K562 (cell line): ENCODE measurements around the gene PTPN1. TPM values are rescaled to one million over a fixed set of nuclear protein-coding genes. Genes with fewer than 3 reads are reported as not detected.

ENCODE experiments used
- FOXA1 ChIP-seq: fragments of 450-650 bp; IDR thresholded peaks from 2 replicates; pipeline ENCODE4 v1.6.1; 2016; ENCODE audit warnings: mild to moderate bottlenecking, borderline replicate concordance
- IRF2 ChIP-seq: sonication (generic); formaldehyde crosslinking; IDR thresholded peaks from 2 replicates; pipeline ENCODE4 v1.8.1; 2022; ENCODE audit warnings: mild to moderate bottlenecking, missing genetic modification reagents
- PRMT5 ChIP-seq: sonication (generic); formaldehyde crosslinking; IDR thresholded peaks from 2 replicates; pipeline ENCODE4 v1.5.0; 2020; ENCODE audit warnings: missing genetic modification reagents
- RBM14 ChIP-seq: fragments of 200-400 bp; formaldehyde crosslinking; IDR thresholded peaks from 2 replicates; pipeline ENCODE4 v1.6.1; 2018; ENCODE audit warnings: low read depth, mild to moderate bottlenecking, low read length, moderate library complexity, borderline replicate concordance; ENCODE audit not compliant: insufficient read depth
- SMC3 ChIP-seq: conservative IDR thresholded peaks from 2 replicates; pipeline ENCODE4 v1.6.1; 2011; ENCODE audit warnings: low read depth, low read length, improper control_type of control experiment; ENCODE audit not compliant: insufficient read depth
- SRSF9 ChIP-seq: fragments of 200-400 bp; formaldehyde crosslinking; IDR thresholded peaks from 2 replicates; pipeline ENCODE4 v1.6.1; 2017; ENCODE audit warnings: low read depth, low read length, borderline replicate concordance
- STAG1 ChIP-seq: sonication (generic); formaldehyde crosslinking; IDR thresholded peaks from 2 replicates; pipeline ENCODE4 v1.5.0; 2020; ENCODE audit warnings: missing genetic modification reagents, borderline replicate concordance
- TAF15 ChIP-seq: fragments of 200-400 bp; formaldehyde crosslinking; IDR thresholded peaks from 2 replicates; pipeline ENCODE4 v1.6.1; 2017; ENCODE audit warnings: mild to moderate bottlenecking, low read depth, low read length, moderate library complexity
- TOE1 ChIP-seq, 2 experiments: fragments of 450-650 bp in 1 of 2; sonication (generic) in 1 of 2; formaldehyde crosslinking in 1 of 2; IDR thresholded peaks; 2 replicates each; pipeline versions ENCODE4 v1.7.1 to v1.8.0; 2016 to 2022; ENCODE audit warnings: borderline replicate concordance in 2 of 2, mild to moderate bottlenecking in 2 of 2, antibody characterized with exemption in 1 of 2, inconsistent platforms in 1 of 2, low read depth in 1 of 2, missing genetic modification reagents in 1 of 2, moderate library complexity in 1 of 2
- ZBTB49 ChIP-seq: sonication (generic); formaldehyde crosslinking; IDR thresholded peaks from 2 replicates; pipeline ENCODE4 v1.8.0; 2022; ENCODE audit warnings: missing genetic modification reagents, mild to moderate bottlenecking, borderline replicate concordance
- polyA plus RNA-seq, 8 experiments: library from polyadenylated mRNA; depleted of rRNA in 4 of 8; stranded (reverse) in 5 of 8; unstranded in 3 of 8; fragments of >200 nt; fragmentation: Nextera tagmentation in 2 of 8; fragmentation: Illumina TruSeq in 1 of 8; extraction: Ambion mirVana in 2 of 8; extraction: Trizol in 1 of 8; gene quantifications; 2 replicates each; pipeline versions ENCODE4 v1.2.1 to v1.2.3, GENCODE V29; 2011 to 2014; ENCODE audit warnings: inconsistent platforms in 1 of 8, missing spikeins in 1 of 8
- total RNA-seq, 7 experiments: library from RNA; depleted of rRNA in 6 of 7; stranded (reverse); fragments of >200 nt in 6 of 7; fragmentation: Illumina TruSeq in 2 of 7; extraction: Trizol in 2 of 7; gene quantifications; 2 replicates each; pipeline versions ENCODE4 v1.2.1 to v1.2.3, GENCODE V29; 2011 to 2021; ENCODE audit warnings: low replicate concordance in 1 of 7
- TF ChIP-seq, protein P1 (sequence below): fragments of 450-650 bp; IDR thresholded peaks from 2 replicates; pipeline ENCODE4 v1.6.1; 2016; ENCODE audit warnings: low read depth
- TF ChIP-seq, protein P2 (sequence below): sonication (generic); IDR thresholded peaks from 2 replicates; pipeline ENCODE4 v1.6.1; 2016
- TF ChIP-seq, protein P3 (sequence below): sonication (generic); formaldehyde crosslinking; IDR thresholded peaks from 2 replicates; pipeline ENCODE4 v1.8.1; 2023; ENCODE audit warnings: mild to moderate bottlenecking, missing genetic modification reagents

The PTPN1 gene
- total and polyA plus RNA-seq, 9 of the 15 experiments (the other 6 are each of a cell fraction or from before 2014, with no cell fraction given) = 11.0 to 85.3 (median 54.0) TPM

- TF ChIP-seq, protein P1, sequence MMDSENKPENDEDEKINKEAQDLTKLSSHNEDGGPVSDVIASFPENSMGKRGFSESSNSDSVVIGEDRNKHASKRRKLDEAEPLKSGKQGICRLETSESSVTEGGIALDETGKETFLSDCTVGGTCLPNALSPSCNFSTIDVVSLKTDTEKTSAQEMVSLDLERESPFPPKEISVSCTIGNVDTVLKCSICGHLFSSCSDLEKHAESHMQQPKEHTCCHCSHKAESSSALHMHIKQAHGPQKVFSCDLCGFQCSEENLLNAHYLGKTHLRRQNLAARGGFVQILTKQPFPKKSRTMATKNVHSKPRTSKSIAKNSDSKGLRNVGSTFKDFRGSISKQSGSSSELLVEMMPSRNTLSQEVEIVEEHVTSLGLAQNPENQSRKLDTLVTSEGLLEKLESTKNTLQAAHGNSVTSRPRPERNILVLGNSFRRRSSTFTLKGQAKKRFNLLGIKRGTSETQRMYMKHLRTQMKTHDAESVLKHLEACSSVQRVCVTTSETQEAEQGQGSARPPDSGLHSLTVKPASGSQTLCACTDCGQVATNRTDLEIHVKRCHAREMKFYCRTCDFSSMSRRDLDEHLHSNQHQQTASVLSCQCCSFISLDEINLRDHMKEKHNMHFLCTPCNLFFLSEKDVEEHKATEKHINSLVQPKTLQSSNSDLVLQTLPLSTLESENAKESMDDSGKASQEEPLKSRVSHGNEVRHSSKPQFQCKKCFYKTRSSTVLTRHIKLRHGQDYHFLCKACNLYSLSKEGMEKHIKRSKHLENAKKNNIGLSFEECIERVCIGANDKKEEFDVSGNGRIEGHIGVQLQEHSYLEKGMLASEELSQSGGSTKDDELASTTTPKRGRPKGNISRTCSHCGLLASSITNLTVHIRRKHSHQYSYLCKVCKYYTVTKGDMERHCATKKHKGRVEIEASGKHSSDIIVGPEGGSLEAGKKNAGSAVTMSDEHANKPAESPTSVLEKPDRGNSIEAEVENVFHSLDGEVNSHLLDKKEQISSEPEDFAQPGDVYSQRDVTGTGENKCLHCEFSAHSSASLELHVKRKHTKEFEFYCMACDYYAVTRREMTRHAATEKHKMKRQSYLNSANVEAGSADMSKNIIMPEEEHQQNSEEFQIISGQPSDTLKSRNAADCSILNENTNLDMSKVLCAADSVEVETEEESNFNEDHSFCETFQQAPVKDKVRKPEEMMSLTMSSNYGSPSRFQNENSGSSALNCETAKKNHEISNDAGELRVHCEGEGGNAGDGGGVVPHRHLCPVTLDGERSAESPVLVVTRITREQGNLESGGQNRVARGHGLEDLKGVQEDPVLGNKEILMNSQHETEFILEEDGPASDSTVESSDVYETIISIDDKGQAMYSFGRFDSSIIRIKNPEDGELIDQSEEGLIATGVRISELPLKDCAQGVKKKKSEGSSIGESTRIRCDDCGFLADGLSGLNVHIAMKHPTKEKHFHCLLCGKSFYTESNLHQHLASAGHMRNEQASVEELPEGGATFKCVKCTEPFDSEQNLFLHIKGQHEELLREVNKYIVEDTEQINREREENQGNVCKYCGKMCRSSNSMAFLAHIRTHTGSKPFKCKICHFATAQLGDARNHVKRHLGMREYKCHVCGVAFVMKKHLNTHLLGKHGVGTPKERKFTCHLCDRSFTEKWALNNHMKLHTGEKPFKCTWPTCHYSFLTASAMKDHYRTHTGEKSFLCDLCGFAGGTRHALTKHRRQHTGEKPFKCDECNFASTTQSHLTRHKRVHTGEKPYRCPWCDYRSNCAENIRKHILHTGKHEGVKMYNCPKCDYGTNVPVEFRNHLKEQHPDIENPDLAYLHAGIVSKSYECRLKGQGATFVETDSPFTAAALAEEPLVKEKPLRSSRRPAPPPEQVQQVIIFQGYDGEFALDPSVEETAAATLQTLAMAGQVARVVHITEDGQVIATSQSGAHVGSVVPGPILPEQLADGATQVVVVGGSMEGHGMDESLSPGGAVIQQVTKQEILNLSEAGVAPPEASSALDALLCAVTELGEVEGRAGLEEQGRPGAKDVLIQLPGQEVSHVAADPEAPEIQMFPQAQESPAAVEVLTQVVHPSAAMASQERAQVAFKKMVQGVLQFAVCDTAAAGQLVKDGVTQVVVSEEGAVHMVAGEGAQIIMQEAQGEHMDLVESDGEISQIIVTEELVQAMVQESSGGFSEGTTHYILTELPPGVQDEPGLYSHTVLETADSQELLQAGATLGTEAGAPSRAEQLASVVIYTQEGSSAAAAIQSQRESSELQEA = no peak
- TF ChIP-seq TOE1 (IDR thresholded peaks at IDR 0.05; ENCODE audit: borderline replicate concordance) (no peak), TOE1 (CRISPR knock-in tag; IDR thresholded peaks at IDR 0.05; ENCODE audit: borderline replicate concordance, low read depth) (no peak), TAF15 (no peak), SMC3 (no peak), IRF2 (no peak), PRMT5 (CRISPR knock-in tag) (no peak), RBM14 (no peak), STAG1 (no peak), FOXA1 (no peak), SRSF9 (no peak), ZBTB49 (CRISPR knock-in tag) (no peak)
- TF ChIP-seq, protein P2, sequence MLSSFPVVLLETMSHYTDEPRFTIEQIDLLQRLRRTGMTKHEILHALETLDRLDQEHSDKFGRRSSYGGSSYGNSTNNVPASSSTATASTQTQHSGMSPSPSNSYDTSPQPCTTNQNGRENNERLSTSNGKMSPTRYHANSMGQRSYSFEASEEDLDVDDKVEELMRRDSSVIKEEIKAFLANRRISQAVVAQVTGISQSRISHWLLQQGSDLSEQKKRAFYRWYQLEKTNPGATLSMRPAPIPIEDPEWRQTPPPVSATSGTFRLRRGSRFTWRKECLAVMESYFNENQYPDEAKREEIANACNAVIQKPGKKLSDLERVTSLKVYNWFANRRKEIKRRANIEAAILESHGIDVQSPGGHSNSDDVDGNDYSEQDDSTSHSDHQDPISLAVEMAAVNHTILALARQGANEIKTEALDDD = no peak
- TF ChIP-seq, protein P3, sequence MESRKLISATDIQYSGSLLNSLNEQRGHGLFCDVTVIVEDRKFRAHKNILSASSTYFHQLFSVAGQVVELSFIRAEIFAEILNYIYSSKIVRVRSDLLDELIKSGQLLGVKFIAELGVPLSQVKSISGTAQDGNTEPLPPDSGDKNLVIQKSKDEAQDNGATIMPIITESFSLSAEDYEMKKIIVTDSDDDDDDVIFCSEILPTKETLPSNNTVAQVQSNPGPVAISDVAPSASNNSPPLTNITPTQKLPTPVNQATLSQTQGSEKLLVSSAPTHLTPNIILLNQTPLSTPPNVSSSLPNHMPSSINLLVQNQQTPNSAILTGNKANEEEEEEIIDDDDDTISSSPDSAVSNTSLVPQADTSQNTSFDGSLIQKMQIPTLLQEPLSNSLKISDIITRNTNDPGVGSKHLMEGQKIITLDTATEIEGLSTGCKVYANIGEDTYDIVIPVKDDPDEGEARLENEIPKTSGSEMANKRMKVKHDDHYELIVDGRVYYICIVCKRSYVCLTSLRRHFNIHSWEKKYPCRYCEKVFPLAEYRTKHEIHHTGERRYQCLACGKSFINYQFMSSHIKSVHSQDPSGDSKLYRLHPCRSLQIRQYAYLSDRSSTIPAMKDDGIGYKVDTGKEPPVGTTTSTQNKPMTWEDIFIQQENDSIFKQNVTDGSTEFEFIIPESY (CRISPR knock-in tag) = no peak
Measured at GRCh38 chr20:50522053-50522674, 12.0 kb downstream of the PTPN1 start (continued).
